Osteoblast (primary cell): ENCODE data around the gene MAN1B1. TPM values are rescaled to one million over a fixed set of nuclear protein-coding genes. Genes with fewer than 3 reads are reported as not detected.
"Not testable (repeated sequence)": the region's sequence is repeated elsewhere in the genome, so short reads cannot be mapped to it uniquely, and the experiment has no call there.

ENCODE experiments used
- DNase-seq: peaks from one replicate; pipeline ENCODE4 v3.0.0; 2011; ENCODE audit warnings: low spot score, mixed read lengths; ENCODE audit not compliant: insufficient read length; ENCODE audit errors: missing footprints
- H2AFZ ChIP-seq: 2 replicates; pipeline ENCODE4 v1.6.0; 2011; ENCODE audit warnings: mild to moderate bottlenecking, low read length
- H3K27ac ChIP-seq: 2 replicates; pipeline ENCODE4 v1.5.1; 2011; ENCODE audit warnings: mild to moderate bottlenecking, low read depth, low read length, moderate library complexity
- H3K27me3 ChIP-seq: 2 replicates; pipeline ENCODE4 v1.6.0; 2012; ENCODE audit warnings: mild to moderate bottlenecking, control low read depth, inconsistent platforms, low read length, moderate library complexity; ENCODE audit not compliant: insufficient read depth
- H3K36me3 ChIP-seq: 2 replicates; pipeline ENCODE4 v1.5.1; 2011; ENCODE audit warnings: mild to moderate bottlenecking, low read length, control low read depth, moderate library complexity; ENCODE audit not compliant: insufficient read depth
- H3K4me1 ChIP-seq: 2 replicates; pipeline ENCODE4 v1.5.1; 2011; ENCODE audit warnings: mild to moderate bottlenecking, low read length, control low read depth, moderate library complexity; ENCODE audit not compliant: insufficient read depth
- H3K4me2 ChIP-seq: 2 replicates; pipeline ENCODE4 v1.6.0; 2011; ENCODE audit warnings: mild to moderate bottlenecking, low read length; ENCODE audit not compliant: insufficient read depth
- H3K4me3 ChIP-seq: fragments of 200-600 bp; sonication (generic); 3 replicates; pipeline ENCODE4 v1.5.1; 2012; ENCODE audit warnings: mild to moderate bottlenecking, low read length, inconsistent platforms; ENCODE audit not compliant: insufficient read depth
- H3K79me2 ChIP-seq: 2 replicates; pipeline ENCODE4 v1.6.0; 2012; ENCODE audit warnings: mild to moderate bottlenecking, low read length, control low read depth, inconsistent platforms; ENCODE audit not compliant: insufficient read depth
- H3K9me3 ChIP-seq: 2 replicates; pipeline ENCODE4 v1.5.1; 2011; ENCODE audit warnings: low read depth, low read length, control low read depth
- H4K20me1 ChIP-seq: 2 replicates; pipeline ENCODE4 v1.6.0; 2012; ENCODE audit warnings: mild to moderate bottlenecking, low read length, control low read depth; ENCODE audit not compliant: insufficient read depth
- total RNA-seq: library from RNA; depleted of rRNA; stranded (reverse); fragments of >200 nt; gene quantifications from 2 replicates; pipeline ENCODE4 v1.2.3, GENCODE V29; 2012
- TF ChIP-seq, protein P1 (sequence below): IDR thresholded peaks from 2 replicates; pipeline ENCODE4 v1.5.1; 2011; ENCODE audit warnings: mild to moderate bottlenecking, low read depth, low read length, moderate library complexity; ENCODE audit errors: extremely low read depth

MAN1B1 gene
- total RNA-seq, 1 donor: 94.1 TPM

DNA sequence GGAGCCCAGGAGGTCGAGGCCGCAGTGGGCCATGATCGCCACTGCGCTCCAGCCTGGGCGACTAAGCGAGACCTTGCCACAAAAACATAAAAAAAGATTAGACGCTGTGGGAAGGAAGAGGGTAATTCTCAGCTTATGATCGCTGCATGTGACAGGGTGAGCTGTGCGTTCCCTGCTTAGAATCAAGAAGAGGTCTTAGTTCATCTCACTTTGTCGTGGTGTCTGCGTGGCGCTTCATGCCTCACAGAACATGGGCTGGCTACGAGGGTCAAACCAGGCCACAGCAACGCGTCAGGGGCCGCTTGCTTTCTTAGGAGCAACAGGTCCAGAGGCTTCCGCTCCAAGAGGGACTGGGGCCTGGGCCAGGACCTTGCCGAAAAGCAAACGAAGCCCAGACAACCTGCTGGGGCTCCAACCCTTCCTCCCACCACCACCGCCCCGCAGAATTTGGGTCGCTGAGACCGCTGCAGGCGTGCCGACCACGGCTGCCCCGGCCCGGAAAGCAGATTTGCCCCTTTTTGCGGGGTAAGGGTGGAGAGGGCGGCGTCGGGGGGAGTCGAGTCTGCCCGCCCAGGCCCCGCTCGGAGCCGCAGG is 42.2 kb downstream of the MAN1B1 start:
- Histone ChIP-seq H3K27ac (peak overlapping the region; percentile 51), H3K4me2 (peak overlapping the region; percentile 97), H3K4me3 (peak overlapping the region; percentile 78), H3K36me3 (no peaks in the 10 kb centered on the region), H3K79me2 (peaks cover 25% of the 10 kb centered on the region), H3K27me3 (no peaks in the 10 kb centered on the region), H3K4me1 (peaks cover 15% of the 10 kb centered on the region), H3K9me3 (no peaks in the 10 kb centered on the region), H4K20me1 (peaks cover 14% of the 10 kb centered on the region), H2AFZ (peak overlapping the region; percentile 76)
- TF ChIP-seq, protein P1, sequence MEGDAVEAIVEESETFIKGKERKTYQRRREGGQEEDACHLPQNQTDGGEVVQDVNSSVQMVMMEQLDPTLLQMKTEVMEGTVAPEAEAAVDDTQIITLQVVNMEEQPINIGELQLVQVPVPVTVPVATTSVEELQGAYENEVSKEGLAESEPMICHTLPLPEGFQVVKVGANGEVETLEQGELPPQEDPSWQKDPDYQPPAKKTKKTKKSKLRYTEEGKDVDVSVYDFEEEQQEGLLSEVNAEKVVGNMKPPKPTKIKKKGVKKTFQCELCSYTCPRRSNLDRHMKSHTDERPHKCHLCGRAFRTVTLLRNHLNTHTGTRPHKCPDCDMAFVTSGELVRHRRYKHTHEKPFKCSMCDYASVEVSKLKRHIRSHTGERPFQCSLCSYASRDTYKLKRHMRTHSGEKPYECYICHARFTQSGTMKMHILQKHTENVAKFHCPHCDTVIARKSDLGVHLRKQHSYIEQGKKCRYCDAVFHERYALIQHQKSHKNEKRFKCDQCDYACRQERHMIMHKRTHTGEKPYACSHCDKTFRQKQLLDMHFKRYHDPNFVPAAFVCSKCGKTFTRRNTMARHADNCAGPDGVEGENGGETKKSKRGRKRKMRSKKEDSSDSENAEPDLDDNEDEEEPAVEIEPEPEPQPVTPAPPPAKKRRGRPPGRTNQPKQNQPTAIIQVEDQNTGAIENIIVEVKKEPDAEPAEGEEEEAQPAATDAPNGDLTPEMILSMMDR: no peak
- peak; percentile 73 for DNase-seq

DNA sequence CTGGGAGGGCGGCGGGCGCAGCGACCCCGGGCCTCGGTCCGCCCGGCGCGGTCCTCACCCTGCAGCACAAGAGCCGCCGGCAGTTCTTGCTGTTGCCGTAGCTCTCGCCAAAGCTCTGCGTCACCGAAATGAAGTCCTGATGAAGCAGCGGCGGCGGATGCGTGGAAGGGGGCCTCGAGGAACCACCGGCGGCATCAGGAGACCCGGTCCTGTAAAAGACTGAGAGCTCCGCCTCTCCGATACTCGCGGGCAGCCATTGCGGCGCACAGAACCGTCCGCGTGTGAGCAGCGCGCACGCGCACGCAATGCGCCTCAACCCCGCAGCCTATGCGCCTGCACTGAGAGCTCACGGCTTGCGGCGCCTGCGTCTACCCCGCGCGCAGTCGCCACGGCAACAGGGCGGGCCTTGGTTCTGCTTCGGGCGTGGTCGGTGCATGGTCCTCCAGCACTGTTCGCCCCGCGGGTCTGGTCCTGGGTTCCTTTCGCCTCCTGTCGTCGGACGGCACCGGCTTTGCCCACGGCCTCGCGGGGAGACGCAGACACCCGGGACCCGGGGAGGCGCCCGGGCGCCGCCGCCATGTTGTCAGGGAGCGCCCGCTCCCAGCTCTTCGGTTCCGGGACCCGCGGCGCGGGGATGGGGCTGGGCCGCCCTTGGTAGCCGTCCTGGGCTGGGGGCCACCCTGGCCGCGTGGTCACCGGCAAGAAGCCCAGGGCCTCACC is 42.8 kb downstream of the MAN1B1 start:
- H3K9me3 ChIP-seq: no peaks in the 10 kb centered on the region
- peak overlapping the region; percentile 51 for H3K27ac ChIP-seq
- H3K79me2 ChIP-seq: peaks cover 25% of the 10 kb centered on the region
- no peaks in the 10 kb centered on the region for H3K27me3 ChIP-seq
- H3K4me1 ChIP-seq: peaks cover 15% of the 10 kb centered on the region
- H4K20me1 ChIP-seq: peaks cover 9% of the 10 kb centered on the region
- TF ChIP-seq, protein P1: no peak
- peak overlapping the region; percentile 97 for H3K4me2 ChIP-seq
- H3K4me3 ChIP-seq: peak overlapping the region; percentile 78
- peak; percentile 100 for DNase-seq
- H3K36me3 ChIP-seq: no peaks in the 10 kb centered on the region
- H2AFZ ChIP-seq: peak overlapping the region; percentile 76

DNA sequence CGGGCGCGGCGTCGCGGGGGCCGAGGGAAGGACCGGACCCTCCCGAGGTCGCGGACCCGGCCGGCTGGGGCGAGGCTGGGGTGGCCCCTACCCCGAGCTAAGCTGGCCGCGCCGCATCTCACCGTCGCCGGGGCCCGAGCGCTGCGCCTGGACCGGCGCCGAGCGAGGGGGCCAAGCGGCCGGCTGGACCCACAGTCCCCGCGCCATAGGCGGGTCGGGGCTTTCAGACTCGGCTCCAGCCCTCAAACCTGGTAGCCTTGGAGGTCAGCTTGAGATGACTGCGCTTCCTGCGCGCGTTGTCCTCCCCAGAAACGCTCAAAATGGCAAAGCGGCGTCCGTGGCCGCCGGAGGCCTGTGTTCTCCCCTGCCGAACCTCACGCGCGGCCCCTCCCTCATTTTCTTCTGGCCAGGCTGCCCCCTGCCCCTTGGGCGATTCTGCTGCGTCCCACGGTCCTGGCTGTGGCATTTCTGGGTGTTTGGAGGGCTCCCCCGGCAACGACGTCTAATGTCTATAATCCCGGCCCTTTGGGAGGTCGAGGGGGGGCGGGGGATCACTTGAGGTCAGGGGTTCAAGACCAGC is 43.5 kb downstream of the MAN1B1 start:
- H3K4me1 ChIP-seq: peaks cover 15% of the 10 kb centered on the region
- no peaks in the 10 kb centered on the region for H3K36me3 ChIP-seq
- H4K20me1 ChIP-seq: peaks cover 9% of the 10 kb centered on the region
- peak overlapping the region; percentile 76 for H2AFZ ChIP-seq
- H3K79me2 ChIP-seq: peaks cover 25% of the 10 kb centered on the region
- H3K9me3 ChIP-seq: no peaks in the 10 kb centered on the region
- H3K4me2 ChIP-seq: peak overlapping the region; percentile 97
- no peaks in the 10 kb centered on the region for H3K27me3 ChIP-seq
- TF ChIP-seq, protein P1: no peak
- no peak for DNase-seq
- H3K27ac ChIP-seq: no peak overlapping the region
- H3K4me3 ChIP-seq: peak overlapping the region; percentile 78

- H3K4me1 ChIP-seq: no peaks in the 10 kb centered on the region
- DNase-seq: no peak
- TF ChIP-seq, protein P1: no peak
- peaks cover 28% of the 10 kb centered on the region for H3K27me3 ChIP-seq
- H2AFZ ChIP-seq: no peak overlapping the region
- no peak overlapping the region for H3K27ac ChIP-seq
- no peaks in the 10 kb centered on the region for H3K36me3 ChIP-seq
- no peaks in the 10 kb centered on the region for H3K9me3 ChIP-seq
- H3K4me3 ChIP-seq: no peak overlapping the region
- H4K20me1 ChIP-seq: no peaks in the 10 kb centered on the region
- H3K79me2 ChIP-seq: peaks cover under 1% of the 10 kb centered on the region
- no peak overlapping the region for H3K4me2 ChIP-seq
Measured at GRCh38 chr9:137134191-137134590, 47.4 kb downstream of the MAN1B1 start.

DNA sequence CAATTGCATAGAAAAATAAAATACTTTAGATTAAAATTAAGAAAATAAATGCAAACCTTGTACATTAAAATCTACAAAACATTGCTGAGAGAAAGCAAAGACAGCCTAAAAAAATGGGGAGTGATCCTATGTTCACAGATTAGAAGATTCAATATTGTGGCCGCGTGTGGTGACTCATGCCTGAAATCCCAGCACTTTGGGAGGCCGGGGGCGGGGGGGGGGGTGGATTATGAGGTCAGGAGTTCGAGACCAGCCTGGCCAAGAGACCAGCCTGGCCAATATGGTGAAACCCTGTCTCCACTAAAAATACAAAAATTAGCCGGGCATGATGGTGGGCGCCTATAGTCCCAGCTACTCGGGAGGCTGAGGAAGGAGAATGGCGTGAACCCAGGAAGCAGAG is 48.4 kb downstream of the MAN1B1 start:
- H3K27ac ChIP-seq, H3K9me3 ChIP-seq, H3K4me1 ChIP-seq, H3K36me3 ChIP-seq, DNase-seq, H3K4me3 ChIP-seq, H2AFZ ChIP-seq, H3K79me2 ChIP-seq, H4K20me1 ChIP-seq, H3K4me2 ChIP-seq: not testable (repeated sequence)
- H3K27me3 ChIP-seq: peaks cover 34% of the 10 kb centered on the region
